BJ (cell line): ENCODE measurements around the gene ANKRD44. TPM values are rescaled to one million over a fixed set of nuclear protein-coding genes. Genes with fewer than 3 reads are reported as not detected.

Experiments
- CTCF ChIA-PET: fragments of 350-600 bp; formaldehyde crosslinking; extraction: SDS; loops from one replicate; lab custom pipeline; 2021; ENCODE audit warnings: antibody characterized with exemption, inconsistent platforms; lab: Yijun Ruan, JAX
- POLR2A ChIA-PET: fragments of 300-600 bp; sonication (Branson Sonifier 250); formaldehyde crosslinking; extraction: SDS; loops from one replicate; lab custom pipeline; 2021; ENCODE audit warnings: antibody characterized with exemption; lab: Charles Lee
- DNase-seq: peaks from one replicate; pipeline ENCODE4 v3.0.0-alpha.2; 2011; ENCODE audit warnings: low read depth
- H3K27me3 ChIP-seq: 2 replicates; pipeline ENCODE4 v1.6.0; 2011; ENCODE audit warnings: low read length; ENCODE audit not compliant: control insufficient read depth, insufficient read depth
- H3K36me3 ChIP-seq: 2 replicates; pipeline ENCODE4 v1.5.1; 2011; ENCODE audit warnings: low read length; ENCODE audit not compliant: control insufficient read depth, insufficient read depth
- H3K4me3 ChIP-seq: 2 replicates; pipeline ENCODE4 v1.5.1; 2011; ENCODE audit warnings: low read depth, mild to moderate bottlenecking, control low read depth, low read length
- CTCF ChIP-seq: IDR thresholded peaks from 2 replicates; pipeline ENCODE4 v1.5.1; 2011; ENCODE audit warnings: low read depth, mild to moderate bottlenecking, control low read depth, inconsistent platforms, low read length, moderate library complexity; ENCODE audit not compliant: insufficient read depth
- polyA plus RNA-seq: library from polyadenylated mRNA; depleted of rRNA; stranded (reverse); fragments of >200 nt; gene quantifications from 2 replicates; pipeline ENCODE4 v1.2.3, GENCODE V29; 2011

The ANKRD44 gene
- polyA plus RNA-seq, 1 experiment, result 12.4 TPM

- H3K36me3 ChIP-seq, result no peaks in the 10 kb centered on the region
- no peaks in the 10 kb centered on the region for H3K27me3 ChIP-seq
- TF ChIP-seq CTCF, result no peak
- CTCF ChIA-PET, result interaction anchor here (0.7 to 2.5 kb wide), 4 partner anchors 10 to 53 kb away, joined by 3 to 10 read pairs (median 4); no protein-coding TSS in a partner anchor
- no peak for DNase-seq
- H3K4me3 ChIP-seq, result no peak overlapping the region
- POLR2A ChIA-PET, result no interaction called here
Observed at GRCh38 chr2:197137231-197137630, 173.3 kb downstream of the ANKRD44 start.

DNA sequence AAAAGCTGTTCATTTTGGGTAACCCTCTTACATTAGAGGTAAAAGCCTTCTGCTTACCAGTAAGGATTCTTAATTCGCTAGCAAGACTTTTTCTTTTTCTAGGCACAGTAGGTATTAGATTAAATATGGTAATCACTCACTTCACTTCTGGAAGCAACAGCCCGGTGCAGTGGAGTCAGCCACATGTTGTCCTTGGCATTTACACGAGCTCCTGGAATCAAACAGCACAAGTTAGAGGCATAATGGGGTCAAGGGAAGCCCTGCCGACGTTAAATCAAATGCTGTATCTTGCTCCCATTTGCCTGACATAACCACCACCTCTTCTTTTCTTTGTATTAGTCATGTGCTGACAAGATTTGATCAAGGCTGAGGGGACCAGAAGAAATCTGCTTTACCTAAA lies 174.1 kb downstream of the ANKRD44 start:
- Histone ChIP-seq H3K4me3 (no peak overlapping the region), H3K36me3 (no peaks in the 10 kb centered on the region), H3K27me3 (no peaks in the 10 kb centered on the region)
- CTCF ChIA-PET, result interaction anchor here (0.7 to 2.5 kb wide), 4 partner anchors 18 to 54 kb away, joined by 3 to 10 read pairs (median 4); no protein-coding TSS in a partner anchor
- TF ChIP-seq CTCF, result no peak
- DNase-seq, result no peak
- POLR2A ChIA-PET, result no interaction called here

GRCh38 chr2:197135806-197136205 lies 174.8 kb downstream of the ANKRD44 start:
- CTCF ChIA-PET, result interaction anchor here (1.0 to 2.5 kb wide), 3 partner anchors 9 to 23 kb away, joined by 3 to 10 read pairs (median 4); no protein-coding TSS in a partner anchor
- H3K27me3 ChIP-seq, result no peaks in the 10 kb centered on the region
- H3K4me3 ChIP-seq, result no peak overlapping the region
- no peak for DNase-seq
- POLR2A ChIA-PET, result no interaction called here
- no peaks in the 10 kb centered on the region for H3K36me3 ChIP-seq
- TF ChIP-seq CTCF, result no peak

DNA sequence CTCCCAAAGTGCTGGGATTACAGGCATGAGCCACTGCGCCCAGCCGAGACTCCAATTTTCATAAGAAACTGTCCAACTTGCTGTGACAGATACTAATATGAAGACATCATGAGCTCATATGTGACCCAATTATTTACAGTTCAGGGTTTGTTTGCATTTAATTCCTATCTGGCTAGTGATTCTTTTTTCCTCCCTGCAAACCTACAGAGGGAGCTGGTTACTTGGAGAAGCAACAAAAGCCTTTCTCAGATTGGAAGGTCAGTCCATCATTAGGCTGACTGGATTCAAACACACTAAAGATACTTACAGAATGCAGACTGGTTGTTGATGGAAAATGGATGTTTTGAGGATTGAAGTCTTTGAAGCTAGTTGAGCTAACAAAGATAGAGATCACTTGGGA lies 176.4 kb downstream of the ANKRD44 start:
- CTCF ChIA-PET, result interaction anchor here (0.5 to 0.6 kb wide), 2 partner anchors 23 to 359 kb away, joined by 3 to 4 read pairs; no protein-coding TSS in a partner anchor
- no peak for TF ChIP-seq CTCF
- POLR2A ChIA-PET, result no interaction called here
- Histone ChIP-seq H3K36me3 (no peaks in the 10 kb centered on the region), H3K4me3 (no peak overlapping the region), H3K27me3 (no peaks in the 10 kb centered on the region)
- no peak for DNase-seq

DNA sequence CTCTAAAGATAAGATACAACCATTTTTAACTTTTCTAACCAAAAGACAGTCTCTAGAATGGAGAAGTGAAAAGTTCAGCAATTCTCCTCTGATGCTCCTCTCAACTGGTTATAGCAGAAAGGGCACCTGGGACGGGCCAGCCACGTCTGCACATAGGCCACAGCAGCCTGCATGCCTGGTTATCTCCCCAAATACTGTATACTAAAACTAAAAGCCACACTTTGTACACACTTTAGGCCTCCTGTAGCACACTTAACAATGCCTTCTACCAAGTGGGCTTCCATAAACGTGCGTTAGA lies 179.1 kb downstream of the ANKRD44 start:
- no peak overlapping the region for H3K4me3 ChIP-seq
- no peaks in the 10 kb centered on the region for H3K27me3 ChIP-seq
- no peaks in the 10 kb centered on the region for H3K36me3 ChIP-seq
- TF ChIP-seq CTCF, result no peak
- ChIA-PET POLR2A (no interaction called here), CTCF (interaction anchor here (0.8 kb wide), 1 partner anchor 9 kb away, joined by 3 read pairs; no protein-coding TSS in a partner anchor)
- no peak for DNase-seq
